Measurements from ENCODE around the gene FBLN7.

The FBLN7 gene

GRCh38 chr2:112140899-112141625 is 2.9 kb downstream of the FBLN7 start:
- DNase-seq (ENCODE audit: low read depth in 3 of 3) = no peak

GRCh38 chr2:112141626-112142007 is 3.4 kb downstream of the FBLN7 start:
- no peak for DNase-seq (ENCODE audit: low read depth in 3 of 3)

GRCh38 chr2:112142525-112143078 is 4.4 kb downstream of the FBLN7 start:
- no peak for DNase-seq (ENCODE audit: low read depth in 3 of 3)

GRCh38 chr2:112143150-112143549 is 5.0 kb downstream of the FBLN7 start:
- DNase-seq (ENCODE audit: low read depth in 3 of 3) = no peak

GRCh38 chr2:112144966-112145365 is 6.8 kb downstream of the FBLN7 start:
- DNase-seq (ENCODE audit: low read depth in 3 of 3) = no peak

GRCh38 chr2:112147382-112148168 is 9.4 kb downstream of the FBLN7 start:
- DNase-seq (ENCODE audit: low read depth in 3 of 3) = no peak

- DNase-seq (ENCODE audit: low read depth in 3 of 3) = no peak
Observed at GRCh38 chr2:112148477-112148876, 10.3 kb downstream of the FBLN7 start.

- no peak for DNase-seq (ENCODE audit: low read depth in 3 of 3)
Observed at GRCh38 chr2:112149194-112149593, 11.0 kb downstream of the FBLN7 start.

- DNase-seq (ENCODE audit: low read depth in 3 of 3) = no peak
Observed at GRCh38 chr2:112149866-112150435, 11.8 kb downstream of the FBLN7 start.

GRCh38 chr2:112150447-112150846 is 12.3 kb downstream of the FBLN7 start:
- no peak for DNase-seq (ENCODE audit: low read depth in 3 of 3)

GRCh38 chr2:112150851-112151250 is 12.7 kb downstream of the FBLN7 start:
- no peak for DNase-seq (ENCODE audit: low read depth in 3 of 3)

GRCh38 chr2:112151271-112151670 is 13.1 kb downstream of the FBLN7 start:
- no peak for DNase-seq (ENCODE audit: low read depth in 3 of 3)

GRCh38 chr2:112151701-112152440 is 13.7 kb downstream of the FBLN7 start:
- no peak for DNase-seq (ENCODE audit: low read depth in 3 of 3)

- no peak for DNase-seq (ENCODE audit: low read depth in 3 of 3)
Observed at GRCh38 chr2:112152476-112153178, 14.4 kb downstream of the FBLN7 start.

GRCh38 chr2:112153179-112153490 is 14.9 kb downstream of the FBLN7 start:
- no peak for DNase-seq (ENCODE audit: low read depth in 3 of 3)

GRCh38 chr2:112153501-112153900 is 15.3 kb downstream of the FBLN7 start:
- no peak for DNase-seq (ENCODE audit: low read depth in 3 of 3)

- no peak for DNase-seq (ENCODE audit: low read depth in 3 of 3)
Observed at GRCh38 chr2:112154246-112155117, 16.3 kb downstream of the FBLN7 start.

GRCh38 chr2:112155331-112156151 is 17.4 kb downstream of the FBLN7 start:
- no peak for DNase-seq (ENCODE audit: low read depth in 3 of 3)

GRCh38 chr2:112156152-112156986 is 18.2 kb downstream of the FBLN7 start:
- DNase-seq (ENCODE audit: low read depth in 3 of 3) = no peak
